GM12801 (cell line): ENCODE data around the gene CEMIP.

Experiments used
- CTCF ChIP-seq: IDR thresholded peaks from one replicate; pipeline ENCODE4 v1.5.1; 2011; ENCODE audit warnings: control low read depth; ENCODE audit not compliant: insufficient read length; ENCODE audit errors: extremely low read depth

The CEMIP gene

GRCh38 chr15:80870366-80870765 lies 91.2 kb downstream of the CEMIP start:
- TF ChIP-seq CTCF: no peak

GRCh38 chr15:80870893-80871292 lies 91.7 kb downstream of the CEMIP start:
- no peak for TF ChIP-seq CTCF

GRCh38 chr15:80871858-80872257 lies 92.7 kb downstream of the CEMIP start:
- no peak for TF ChIP-seq CTCF

GRCh38 chr15:80873366-80873952 lies 94.3 kb downstream of the CEMIP start:
- TF ChIP-seq CTCF: no peak

GRCh38 chr15:80875568-80876347 lies 96.6 kb downstream of the CEMIP start:
- TF ChIP-seq CTCF: no peak

- TF ChIP-seq CTCF: no peak
Measured at GRCh38 chr15:80876348-80876674, 97.1 kb downstream of the CEMIP start.

GRCh38 chr15:80878242-80878866 lies 99.2 kb downstream of the CEMIP start:
- TF ChIP-seq CTCF: no peak
